Measurements from ENCODE around the gene GRHL1. TPM values are rescaled to one million over a fixed set of nuclear protein-coding genes. Genes with fewer than 3 reads are reported as not detected.
A peak's percentile ranks its signal among the peaks of the same experiment; 100 is the strongest.

Gene GRHL1
- total and polyA plus RNA-seq, 9 of the 15 experiments (the other 6 are each of a cell fraction or from before 2014, with no cell fraction given) = 1.7 to 6.1 (median 4.7) TPM

DNA sequence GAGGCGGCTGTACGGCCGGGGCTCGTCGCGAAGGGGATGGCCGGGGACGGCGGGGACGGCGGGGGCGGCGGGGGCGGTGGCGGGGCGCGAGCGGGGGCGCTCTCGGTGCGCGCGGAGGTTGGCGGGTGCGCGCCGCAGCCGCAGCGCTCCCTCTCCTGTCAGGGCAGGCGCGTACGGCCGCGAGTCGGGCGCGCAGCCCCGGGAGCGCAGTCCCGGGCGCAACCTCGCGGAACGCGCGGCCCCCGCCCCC, 296 bp upstream of the GRHL1 start (continued):
- TF ChIP-seq ZNF766 (CRISPR knock-in tag; conservative IDR thresholded peaks at IDR 0.05) (peak; percentile 99), ZNF589 (CRISPR knock-in tag; IDR thresholded peaks at IDR 0.05; ENCODE audit: low read depth) (peak; percentile 97), ZNF175 (CRISPR knock-in tag; IDR thresholded peaks at IDR 0.05; ENCODE audit: low read depth) (peak; percentile 90), ZNF124 (CRISPR knock-in tag; IDR thresholded peaks at IDR 0.05) (no peak), GABPA (tag; conservative IDR thresholded peaks at IDR 0.05; ENCODE audit: low read depth) (0 out of 2 replicates have a peak, but pooled peaks have one; percentile 47), BACH1 (tag; IDR thresholded peaks at IDR 0.05) (peak; percentile 89; the same call in 1 of the 2 replicates), MXD1 (CRISPR knock-in tag; IDR thresholded peaks at IDR 0.05; ENCODE audit: borderline replicate concordance, poor library complexity, severe bottlenecking) (no peak), ZNF639 (CRISPR knock-in tag; conservative IDR thresholded peaks at IDR 0.05 in 1 of 2, IDR thresholded peaks at IDR 0.05 in 1 of 2) (peak in 1 of 2 experiments; percentile 98; a peak in 2 of 4 replicates), CTCF (IDR thresholded peaks at IDR 0.05 in 2 of 3, conservative IDR thresholded peaks at IDR 0.05 in 1 of 3; ENCODE audit: insufficient read depth in 2 of 3, low read depth in 1 of 3, low read length in 3 of 3) (0 out of 6 replicates have a peak, but pooled peaks of 1 of the 3 experiments have one; percentile 1), PTTG1 (tag; IDR thresholded peaks at IDR 0.05; ENCODE audit: low read depth) (no peak), ZNF76 (CRISPR knock-in tag; IDR thresholded peaks at IDR 0.05; ENCODE audit: borderline replicate concordance) (no peak), NR2C2 (CRISPR knock-in tag; IDR thresholded peaks at IDR 0.05) (no peak), NR2C2 (tag; IDR thresholded peaks at IDR 0.05) (peak; percentile 63; the same call in 1 of the 2 replicates), ZNF197 (CRISPR knock-in tag; IDR thresholded peaks at IDR 0.05; ENCODE audit: low read depth) (peak; percentile 96), HMGN3 (IDR thresholded peaks at IDR 0.05; ENCODE audit: borderline replicate concordance, extremely low read depth, insufficient read length, low read depth, low read length) (peak; percentile 53), ZNF395 (CRISPR knock-in tag; IDR thresholded peaks at IDR 0.05) (peak; percentile 98), ZNF140 (CRISPR knock-in tag; IDR thresholded peaks at IDR 0.05) (no peak), ZEB2 (IDR thresholded peaks at IDR 0.05) (no peak), EGR1 (conservative IDR thresholded peaks at IDR 0.05) (0 out of 2 replicates have a peak, but pooled peaks have one; percentile 33), CCNT2 (IDR thresholded peaks at IDR 0.05; ENCODE audit: borderline replicate concordance, extremely low read depth, insufficient read length, low read depth, low read length) (peak; percentile 13), PHF8 (IDR thresholded peaks at IDR 0.05; ENCODE audit: borderline replicate concordance, low read length) (peak; percentile 4; the same call in 1 of the 2 replicates)

All from K562 (cell line).